GM21737 (cell line): ENCODE data around the gene FDXR.
"Not testable (repeated sequence)": the region's sequence is repeated elsewhere in the genome, so short reads cannot be mapped to it uniquely, and the experiment has no call there.

Experiments
- ATAC-seq: cut with Tn5 transposase; IDR thresholded peaks from one replicate; pipeline ENCODE4 v1.9.1; 2021; ENCODE audit warnings: mild to moderate bottlenecking, moderate library complexity; ENCODE audit not compliant: unreplicated experiment

FDXR gene

DNA sequence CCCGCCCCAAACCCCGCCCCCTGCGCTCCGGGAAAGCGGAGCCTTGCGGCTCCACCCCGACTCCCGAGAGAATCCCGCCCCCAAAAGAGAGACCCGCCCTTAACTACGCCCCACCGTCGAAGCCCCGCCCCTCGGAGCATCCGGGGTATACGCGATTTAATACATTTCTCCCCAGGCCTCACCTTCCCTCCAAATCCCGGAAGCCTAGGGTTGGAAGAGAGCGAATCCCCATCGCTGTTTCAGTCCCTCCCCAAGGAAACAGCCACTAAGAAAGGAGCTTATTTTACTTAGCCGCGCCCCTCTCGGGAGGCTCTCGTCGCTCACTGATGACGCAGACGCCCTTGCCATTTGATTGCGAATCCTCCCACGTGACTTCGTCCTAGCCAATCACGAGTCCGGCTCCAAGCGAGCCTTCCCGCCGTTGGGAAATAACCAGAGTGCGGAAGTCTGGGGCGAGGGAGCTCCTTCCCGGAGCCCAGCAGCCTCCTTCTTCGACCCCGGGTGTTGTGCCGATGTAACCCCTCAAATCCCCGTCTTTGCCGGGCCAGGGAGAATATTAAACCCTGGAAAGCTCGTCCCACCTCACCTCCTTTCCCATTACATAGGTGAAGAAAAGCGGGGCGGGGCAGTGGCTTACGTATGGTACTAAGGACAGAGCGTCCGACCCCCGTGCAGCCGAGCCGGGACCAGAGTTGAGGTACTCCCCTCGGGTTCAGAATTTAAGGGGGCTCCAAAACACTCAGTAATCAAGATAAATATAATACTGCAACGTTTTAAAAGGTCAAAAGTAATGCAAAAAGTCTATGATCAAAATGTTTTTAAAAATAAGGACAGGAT, 461 bp upstream of the FDXR start:
- ATAC-seq, result peak; percentile 84

DNA sequence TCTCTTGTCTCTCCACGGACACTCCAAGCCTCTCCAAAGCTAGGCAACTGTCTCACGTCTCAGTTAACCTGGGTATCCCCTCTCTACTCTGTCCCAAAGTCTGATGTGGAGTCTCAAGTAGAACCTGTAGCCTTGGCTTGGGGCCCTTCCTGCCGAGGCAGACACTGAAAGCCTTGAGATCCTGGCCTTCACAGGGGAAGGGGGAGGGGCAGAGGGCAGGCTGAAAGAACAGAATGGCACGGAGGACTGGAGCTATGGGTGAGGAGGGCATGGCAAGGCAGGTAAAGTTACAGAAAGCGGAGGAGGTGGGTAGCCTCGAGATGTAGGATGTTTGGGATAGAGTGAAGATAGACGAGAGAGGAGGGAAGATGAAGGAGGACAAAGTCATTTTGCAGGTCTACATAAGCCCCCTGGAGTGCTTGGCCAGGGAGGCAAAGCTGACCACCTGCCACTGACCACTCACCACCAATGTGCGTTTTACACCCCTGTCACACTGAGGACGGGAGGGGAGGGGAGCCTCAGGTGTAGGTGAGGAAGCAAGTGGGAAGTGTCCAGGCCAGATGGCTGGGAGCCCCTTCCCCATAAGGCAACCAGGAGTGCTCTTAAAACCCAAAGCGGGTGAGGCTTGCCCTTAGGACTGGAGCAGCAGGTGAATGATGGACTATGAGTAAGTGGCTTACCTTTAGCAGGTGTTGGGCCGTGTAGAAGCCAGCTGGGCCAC, 1.3 kb downstream of the FDXR start:
- no peak for ATAC-seq

DNA sequence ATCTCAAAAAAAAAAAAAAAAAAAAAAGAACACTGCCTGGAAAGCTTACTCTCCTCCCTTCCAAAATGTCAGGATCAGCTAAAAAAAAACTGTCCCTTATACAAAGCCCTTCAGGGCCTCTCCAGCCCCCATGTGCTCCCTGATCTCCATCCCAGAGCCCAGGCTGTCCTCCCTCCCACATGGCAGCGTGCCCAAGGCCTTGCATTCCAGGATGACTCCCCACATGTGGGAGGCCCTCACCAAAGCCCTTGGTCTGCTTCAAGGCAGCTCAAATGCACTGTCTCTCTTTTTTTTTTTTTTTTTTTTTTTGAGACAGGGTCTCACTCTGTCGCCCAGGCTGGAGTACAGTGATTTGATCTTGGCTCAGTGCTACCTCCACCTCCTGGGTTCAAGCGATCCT, 2.3 kb downstream of the FDXR start:
- no peak for ATAC-seq

DNA sequence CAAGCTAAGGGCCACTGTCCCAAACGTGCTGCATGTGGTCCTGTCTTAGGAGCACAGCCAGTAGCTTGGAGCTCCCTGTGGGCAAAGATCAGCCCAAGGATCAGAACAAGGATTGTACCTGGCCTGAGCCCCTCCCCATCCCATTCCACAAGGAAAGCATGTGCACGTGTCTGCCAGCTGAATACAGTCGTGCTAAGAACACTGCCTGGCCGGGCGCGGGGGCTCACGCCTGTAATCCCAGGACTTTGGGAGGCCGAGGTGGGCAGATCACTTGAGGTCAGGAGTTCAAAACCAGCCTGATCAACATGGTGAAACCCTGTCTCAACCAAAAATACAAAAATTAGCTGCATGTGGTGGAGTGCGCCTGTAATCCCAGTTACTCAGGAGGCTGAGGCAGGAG, 2.8 kb downstream of the FDXR start:
- not testable (repeated sequence) for ATAC-seq

DNA sequence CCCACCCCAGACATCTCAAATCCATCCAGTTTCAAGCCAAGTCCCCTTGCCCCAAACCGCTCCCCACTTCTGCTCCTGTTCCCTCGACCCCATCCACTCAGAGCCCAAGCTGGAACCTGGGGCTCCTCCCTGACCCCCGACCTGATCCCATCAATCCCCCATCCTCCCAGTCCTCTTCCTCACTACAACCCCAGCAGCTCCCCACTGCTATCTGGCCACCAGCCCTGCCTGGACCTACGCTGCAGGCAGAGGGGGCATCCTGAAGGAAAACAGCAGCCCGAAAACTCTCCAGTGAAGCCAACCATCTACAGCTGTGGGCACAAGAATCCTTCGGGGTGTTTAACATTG, 3.9 kb downstream of the FDXR start:
- ATAC-seq, result no peak

DNA sequence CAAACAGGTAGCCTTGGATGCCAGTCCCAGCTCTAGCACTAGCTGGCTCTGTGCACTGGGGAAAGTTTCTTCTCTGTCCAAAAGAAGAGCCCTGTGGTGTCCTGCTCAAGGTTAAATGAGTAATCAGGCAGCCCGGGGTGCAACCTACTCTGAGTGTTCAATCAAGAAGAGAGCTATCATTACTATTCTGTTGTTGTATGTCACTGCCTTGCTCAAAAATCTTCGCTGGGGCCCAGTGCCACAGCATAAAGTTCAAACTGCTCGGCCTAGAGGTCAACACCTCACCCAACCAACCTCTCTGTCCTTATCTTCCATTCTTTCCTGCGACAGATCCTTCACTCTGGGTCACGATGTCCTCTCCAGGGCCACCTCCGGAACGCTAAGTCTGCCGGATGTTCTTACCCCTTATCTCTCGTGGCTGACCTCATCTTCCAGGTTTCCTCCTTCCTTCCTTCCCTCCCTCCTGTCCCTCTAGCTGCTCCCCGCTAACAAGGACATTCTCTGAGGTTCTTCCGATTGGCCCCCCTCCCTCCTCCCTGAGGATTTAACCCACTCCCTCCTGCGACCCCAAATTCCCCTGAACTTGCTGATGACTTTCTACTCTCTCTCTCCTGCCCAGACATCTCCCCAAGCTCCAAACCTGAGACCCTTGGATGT, 4.4 kb downstream of the FDXR start:
- ATAC-seq, result no peak

DNA sequence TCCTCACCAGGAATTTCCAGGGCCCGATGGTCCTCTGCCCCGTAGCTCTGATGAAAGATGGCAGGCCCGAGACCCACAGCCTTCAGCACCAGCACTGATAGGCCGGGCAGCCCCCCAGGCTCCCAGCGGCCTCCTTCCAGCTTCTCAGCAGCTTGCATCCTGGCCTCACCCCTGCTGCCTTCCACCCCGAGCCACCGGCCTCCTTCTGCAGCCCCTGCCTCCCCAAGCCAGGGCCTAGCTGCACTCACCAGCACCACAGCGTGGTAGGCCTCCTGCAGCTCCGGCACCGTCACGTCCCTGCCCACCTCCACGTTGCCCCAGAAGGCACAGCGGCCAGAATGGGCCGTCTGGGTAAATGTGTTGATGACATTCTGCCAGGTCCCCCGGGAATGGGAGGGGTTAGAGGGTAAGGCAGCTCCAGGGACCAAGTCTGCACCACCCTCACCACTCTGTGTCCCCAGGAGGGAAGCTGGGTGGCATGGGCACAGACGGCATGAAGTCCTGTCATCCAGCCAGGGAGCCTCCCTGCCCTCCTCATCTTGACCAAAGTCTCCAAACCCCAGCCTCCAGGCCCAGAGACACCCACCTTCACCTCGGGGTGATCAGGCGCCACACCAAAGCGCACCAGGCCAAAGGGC, 6.5 kb downstream of the FDXR start:
- no peak for ATAC-seq

DNA sequence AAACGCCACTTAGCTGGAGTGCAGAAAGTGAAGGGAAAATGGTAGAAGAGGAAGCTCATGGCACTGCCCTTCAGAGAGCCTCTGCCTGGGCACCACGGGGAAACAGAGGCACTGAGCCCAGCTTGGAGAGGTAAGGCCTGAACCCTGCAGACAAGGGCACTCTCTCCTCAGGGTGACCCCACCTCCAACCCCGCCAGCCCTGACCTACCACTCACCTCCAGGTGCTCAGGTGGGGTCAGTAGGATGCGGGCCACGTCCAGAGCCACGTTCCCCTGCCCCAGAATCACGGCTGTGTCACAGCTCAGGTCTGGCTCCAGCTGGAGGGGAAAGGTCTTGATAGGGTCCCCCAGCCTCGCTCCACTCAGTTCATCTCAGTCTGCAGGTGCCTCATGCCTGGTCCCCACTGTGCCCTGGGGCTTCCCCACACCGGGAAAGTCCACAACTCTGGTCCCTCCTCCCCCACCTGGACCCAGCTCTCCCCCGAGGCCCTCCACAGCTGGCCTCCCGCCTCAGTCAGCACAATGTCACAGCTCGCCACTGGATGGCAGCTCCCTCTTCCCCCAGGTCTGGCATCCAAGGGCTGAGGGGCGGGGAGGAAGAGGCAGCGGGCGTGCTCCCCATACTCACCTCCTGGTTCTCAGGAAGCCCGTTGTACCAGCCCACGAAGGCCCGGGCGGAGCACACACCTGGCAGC, 7.1 kb downstream of the FDXR start:
- no peak for ATAC-seq

DNA sequence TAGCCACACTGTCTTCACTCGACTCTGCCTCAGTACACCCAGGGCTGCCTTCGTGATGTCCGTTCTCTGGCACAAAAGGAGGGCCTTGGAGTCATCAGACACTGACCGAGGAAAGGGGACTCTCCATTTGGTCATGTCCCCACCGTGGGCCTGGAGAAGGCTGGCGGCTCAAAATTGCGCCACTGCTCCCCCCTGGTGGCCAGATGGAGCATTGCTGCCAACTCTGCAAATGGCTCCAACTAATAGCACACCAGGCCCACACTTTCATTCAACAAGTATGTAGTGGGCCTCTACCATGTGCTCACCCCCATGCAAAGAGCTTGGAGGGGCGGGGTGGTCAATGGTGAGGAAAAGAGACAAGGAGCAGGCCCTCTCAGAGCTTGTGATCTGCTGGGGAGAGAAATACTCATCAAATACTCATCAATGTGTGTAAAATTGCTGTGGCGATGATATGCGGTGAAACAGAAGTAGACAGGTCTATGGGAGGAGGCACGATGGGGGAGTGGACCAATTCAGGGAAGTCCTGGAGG, 7.9 kb downstream of the FDXR start:
- no peak for ATAC-seq

DNA sequence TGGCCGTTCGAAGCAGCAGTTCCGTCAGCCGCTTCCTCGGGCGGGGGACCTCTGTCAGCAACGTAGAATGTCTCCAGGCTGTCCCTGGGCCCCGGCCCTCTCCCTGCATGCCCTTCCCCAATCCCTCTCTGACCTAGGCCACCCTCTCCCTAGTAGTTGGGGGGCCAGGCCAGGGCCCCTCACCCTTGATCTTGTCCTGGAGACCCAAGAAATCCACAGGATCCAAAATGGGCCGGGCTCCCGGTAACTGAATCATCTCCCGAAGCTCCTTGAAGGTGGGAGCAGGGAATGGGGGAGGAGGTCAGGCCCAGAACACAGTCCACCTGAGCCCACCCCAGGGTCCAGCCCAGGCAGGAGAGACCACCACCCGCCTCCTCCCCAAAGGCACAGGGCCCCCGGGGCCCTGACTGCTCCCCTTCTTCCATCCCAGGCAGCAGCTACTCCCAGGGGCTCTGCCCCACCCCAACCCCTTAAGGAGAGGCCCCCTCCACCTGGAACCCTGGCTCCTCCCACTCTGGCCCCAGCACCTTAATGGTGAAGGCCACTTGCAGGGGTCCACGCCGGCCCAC, 8.4 kb downstream of the FDXR start:
- no peak for ATAC-seq

DNA sequence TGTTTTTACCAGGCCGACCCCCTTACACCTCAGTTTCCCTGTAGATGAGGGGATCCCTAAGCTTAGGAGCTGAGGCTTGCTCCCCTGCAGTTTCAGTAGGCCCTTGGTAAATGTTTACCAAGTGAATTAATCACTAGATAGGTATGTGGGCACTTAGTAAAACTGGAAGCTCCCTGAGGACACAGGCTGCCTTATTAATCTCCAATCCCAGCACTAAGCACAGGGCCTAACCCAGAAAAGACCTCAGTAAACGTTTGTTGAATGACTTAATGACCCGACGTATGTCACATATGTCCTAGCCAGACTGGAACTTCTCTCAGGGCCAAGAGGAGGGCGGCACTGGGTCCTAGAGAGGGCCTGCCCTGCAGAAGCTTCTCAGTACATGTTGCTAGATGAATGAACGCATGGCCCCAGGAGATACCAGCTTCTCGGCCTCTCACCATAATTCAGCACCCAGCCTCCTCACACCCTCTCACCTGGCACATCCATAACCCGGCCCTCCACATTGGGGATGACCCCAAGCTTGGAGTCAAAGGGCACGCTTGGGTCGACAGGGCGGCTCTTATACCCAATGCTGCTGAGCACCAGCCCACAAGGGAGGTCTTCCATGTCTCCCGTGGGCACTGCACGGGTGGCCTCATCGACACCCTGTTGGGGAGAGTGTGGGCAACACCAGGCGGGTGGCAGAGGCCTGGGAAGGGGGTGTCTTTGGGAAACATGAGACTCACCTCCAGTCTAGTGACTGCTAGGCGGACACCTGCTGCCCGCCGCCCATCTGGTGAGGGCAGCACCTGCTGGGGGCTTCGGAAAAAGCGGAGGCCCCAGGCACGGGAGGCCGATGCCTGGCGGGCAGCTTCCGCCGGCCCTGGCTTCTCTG, 9.1 kb downstream of the FDXR start:
- no peak for ATAC-seq

DNA sequence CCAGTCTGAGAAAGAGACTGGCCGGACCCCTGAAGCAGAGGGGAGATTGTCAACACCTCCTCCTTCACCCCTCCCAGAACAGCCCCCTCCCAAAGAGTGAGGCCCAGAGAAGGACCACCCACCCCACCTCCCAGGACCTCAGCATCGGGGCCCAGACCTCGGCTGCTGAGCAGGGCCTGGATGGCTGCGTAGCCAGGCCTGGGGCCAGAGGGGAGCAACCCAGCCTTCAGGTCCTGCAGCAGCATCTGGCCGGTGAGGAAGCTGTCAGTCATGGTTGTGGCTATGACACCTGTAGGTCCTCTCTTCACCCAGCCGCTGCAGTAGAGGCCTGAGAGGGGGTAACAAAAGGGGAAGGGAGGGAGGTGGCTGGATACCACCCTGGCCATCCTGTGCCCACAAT, 9.9 kb downstream of the FDXR start:
- ATAC-seq, result no peak

DNA sequence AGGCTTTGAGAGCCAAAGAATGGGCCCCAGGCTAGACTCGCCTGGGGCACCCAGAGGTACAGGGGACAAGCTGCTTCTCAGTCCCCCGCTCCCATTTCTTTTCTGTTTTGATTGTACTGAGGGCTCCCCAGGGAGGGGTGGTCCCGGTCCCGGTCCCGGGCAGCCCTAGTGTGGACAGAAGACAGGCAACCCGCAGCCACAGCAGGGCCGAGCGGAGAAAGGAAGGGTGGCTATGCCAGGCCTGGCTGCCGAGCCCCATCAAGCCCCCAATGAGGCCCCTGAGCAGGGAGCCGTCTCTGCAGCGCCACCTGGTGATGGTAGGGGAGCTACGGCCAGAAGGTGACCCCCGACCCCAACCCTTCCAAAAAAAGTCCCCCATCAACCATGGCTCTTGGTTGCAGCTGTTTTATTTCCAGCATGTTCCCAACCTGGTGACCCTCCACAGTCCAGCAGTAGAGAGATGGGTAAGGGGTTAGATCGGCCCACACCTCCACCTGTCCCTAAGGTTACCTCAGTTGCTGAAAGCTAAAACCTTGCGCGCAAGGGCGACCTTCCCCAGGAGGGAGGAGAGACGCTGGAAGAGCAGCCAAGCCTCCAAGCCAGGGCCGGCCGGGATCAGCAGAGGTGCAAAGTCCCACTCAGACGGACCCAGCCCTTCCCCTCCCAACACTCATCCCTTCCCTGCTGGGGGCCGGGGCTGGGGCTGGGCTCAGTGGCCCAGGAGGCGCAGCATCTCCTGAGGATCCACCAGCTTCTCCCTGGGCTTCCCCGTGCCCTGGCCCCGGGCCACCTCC, 10.5 kb downstream of the FDXR start:
- ATAC-seq, result no peak

DNA sequence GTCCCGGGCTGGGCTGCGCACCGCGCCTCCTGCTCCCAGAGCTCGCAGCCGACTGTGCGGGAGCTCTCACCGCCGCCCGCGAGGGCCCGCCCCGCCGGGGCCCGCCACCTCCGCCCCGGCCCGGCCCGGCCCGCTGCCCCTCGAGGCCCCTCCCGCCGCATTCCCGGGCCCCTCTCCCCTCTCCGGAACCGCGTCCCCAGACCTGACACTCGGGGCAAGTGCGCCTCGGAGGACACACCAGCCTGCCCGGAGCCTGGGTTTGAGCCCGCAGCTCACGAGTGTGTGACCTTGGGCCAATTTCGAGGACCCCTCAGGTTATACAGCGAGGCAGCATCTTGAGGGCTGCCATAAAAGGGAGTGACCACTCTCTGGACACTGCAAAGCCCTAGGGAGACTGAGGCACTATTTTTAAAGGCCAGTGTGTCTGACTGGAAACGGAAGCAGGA, 11.1 kb downstream of the FDXR start:
- ATAC-seq, result no peak

DNA sequence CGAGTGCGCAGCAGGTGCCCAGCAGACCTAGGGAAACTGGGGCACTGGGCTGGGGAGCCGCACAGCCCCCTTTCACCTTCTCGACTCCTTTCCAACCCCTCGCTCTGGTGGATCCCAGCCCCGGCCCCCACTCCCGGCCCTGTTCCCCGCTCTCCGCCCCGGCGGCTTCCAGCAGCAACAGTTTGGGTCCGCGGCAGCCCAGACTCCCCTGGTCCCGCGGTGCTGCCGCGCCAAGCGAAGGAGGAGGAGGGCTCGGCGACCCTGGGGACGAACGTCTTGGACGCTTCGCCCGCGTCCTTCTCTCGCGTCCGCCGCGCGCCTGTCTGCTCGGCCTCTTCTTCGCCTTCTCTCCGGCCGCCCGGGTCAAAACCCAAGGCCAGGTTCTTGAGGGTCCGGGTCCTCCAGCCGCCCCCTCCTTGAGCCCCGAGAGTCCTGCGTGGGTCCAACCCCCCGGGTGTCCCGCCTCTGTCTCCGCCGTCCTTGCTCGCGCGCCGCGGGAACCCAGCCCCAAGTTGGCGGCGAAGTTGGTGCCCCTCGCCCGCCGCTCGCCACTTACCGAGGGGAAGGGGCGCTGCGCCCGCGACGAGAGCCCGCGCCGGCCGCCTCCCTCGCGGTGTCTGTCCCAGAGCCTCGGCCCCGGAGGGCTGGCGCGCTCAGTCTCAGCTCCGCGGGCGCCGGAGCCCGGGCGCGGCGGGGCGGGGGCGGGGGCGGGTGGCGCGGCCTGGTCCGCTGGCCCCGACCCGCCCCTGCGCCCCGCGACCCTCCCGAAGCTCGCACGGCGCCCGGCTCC, 11.7 kb downstream of the FDXR start:
- no peak for ATAC-seq

DNA sequence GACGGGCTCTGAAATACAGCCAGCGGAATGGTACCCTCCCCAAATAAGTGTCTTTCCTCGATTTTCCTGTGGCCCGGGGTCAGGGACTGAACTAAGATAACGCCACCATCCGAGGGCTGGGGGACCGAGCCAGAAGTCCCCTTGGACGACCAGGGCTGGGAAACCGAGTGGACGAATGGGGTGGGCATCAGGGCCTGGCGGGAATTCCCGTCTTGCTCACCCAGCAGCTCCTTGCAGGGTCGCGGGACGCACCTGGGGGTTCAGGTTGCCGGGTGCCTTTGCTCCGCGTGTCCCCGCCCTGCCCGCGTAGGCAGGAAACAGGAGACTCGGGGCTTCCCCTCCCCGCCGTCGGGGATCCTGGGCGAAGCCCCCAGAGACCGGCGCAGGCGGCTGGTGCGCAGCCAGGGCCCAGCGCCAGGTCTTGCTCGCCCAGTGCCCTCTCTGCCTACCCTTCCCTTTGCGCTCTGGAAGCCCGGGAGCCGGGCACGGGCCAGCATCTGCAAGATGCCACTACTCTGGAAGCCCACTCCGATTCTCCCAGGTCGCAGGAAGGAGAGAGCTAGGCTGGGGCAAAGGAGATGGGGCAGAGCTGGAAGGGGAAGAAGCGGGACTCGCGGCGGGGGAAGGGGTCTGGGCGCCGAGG, 12.4 kb downstream of the FDXR start:
- ATAC-seq, result no peak
